ENCODE measurements around the gene FSCN2.
"Not testable (repeated sequence)": the region's sequence is repeated elsewhere in the genome, so short reads cannot be mapped to it uniquely, and the experiment has no call there.

Gene FSCN2

GRCh38 chr17:81582749-81583148 lies 54.6 kb downstream of the FSCN2 start:
- peaks cover 5% of the 10 kb centered on the region for H3K4me1 Mint-ChIP-seq (ENCODE audit: low read depth)
- H3K9me3 Mint-ChIP-seq = no peaks in the 10 kb centered on the region
- no peak overlapping the region for H3K4me3 Mint-ChIP-seq
- no peak overlapping the region for H3K27ac Mint-ChIP-seq
- H3K27me3 Mint-ChIP-seq (ENCODE audit: low read depth) = no peaks in the 10 kb centered on the region
- peaks cover 31% of the 10 kb centered on the region for H3K36me3 Mint-ChIP-seq (ENCODE audit: low read depth)

- Mint-ChIP-seq H3K27me3 (ENCODE audit: low read depth) (no peaks in the 10 kb centered on the region), H3K27ac (no peak overlapping the region), H3K4me1 (ENCODE audit: low read depth) (peaks cover 5% of the 10 kb centered on the region), H3K9me3 (no peaks in the 10 kb centered on the region), H3K4me3 (no peak overlapping the region), H3K36me3 (ENCODE audit: low read depth) (peaks cover 38% of the 10 kb centered on the region)
Measured at GRCh38 chr17:81583589-81584342, 55.6 kb downstream of the FSCN2 start.

- not testable (repeated sequence) for H3K27me3 Mint-ChIP-seq (ENCODE audit: low read depth); H3K4me1 Mint-ChIP-seq (ENCODE audit: low read depth); H3K4me3 Mint-ChIP-seq; H3K9me3 Mint-ChIP-seq; H3K27ac Mint-ChIP-seq
- H3K36me3 Mint-ChIP-seq (ENCODE audit: low read depth) = peaks cover 39% of the 10 kb centered on the region
Measured at GRCh38 chr17:81584771-81585170, 56.6 kb downstream of the FSCN2 start.

DNA sequence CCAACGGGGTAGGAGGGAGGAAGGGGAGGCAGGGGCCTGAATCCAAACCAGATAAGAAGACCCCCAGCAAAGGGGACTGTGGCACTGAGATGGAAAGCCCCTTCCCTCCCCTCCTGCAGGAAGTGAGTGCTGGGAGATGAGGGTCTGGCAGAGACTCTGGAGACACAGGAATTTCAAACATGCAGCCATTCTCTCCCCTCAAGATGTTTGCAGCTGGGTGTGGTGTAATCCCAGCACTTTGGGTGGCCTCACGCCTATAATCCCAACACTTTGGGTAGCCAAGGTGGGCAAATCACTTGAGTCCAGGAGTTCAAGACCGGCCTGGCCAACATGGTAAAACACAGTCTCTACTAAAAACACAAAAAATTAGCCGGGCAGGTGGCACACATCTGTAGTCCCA lies 57.9 kb downstream of the FSCN2 start:
- Mint-ChIP-seq H3K27me3 (ENCODE audit: low read depth) (no peaks in the 10 kb centered on the region), H3K4me3 (no peak overlapping the region), H3K36me3 (ENCODE audit: low read depth) (peaks cover 37% of the 10 kb centered on the region), H3K27ac (no peak overlapping the region), H3K4me1 (ENCODE audit: low read depth) (no peaks in the 10 kb centered on the region), H3K9me3 (no peaks in the 10 kb centered on the region)

Data from T-helper 1 cell treated with Interleukin-12 subunit alpha and Interleukin-12 subunit beta and Interleukin-4 antibody, amounts not matched to agents 30 μg/mL and 1 μg/mL, for 36 hours (primary cell).